Stimulated activated CD8-positive, alpha-beta memory T cell treated with anti-CD3 and anti-CD28 coated beads, Interleukin-12 subunit alpha, Interleukin-12 subunit beta, amount 100 ng/mL, for 1 hour (primary cell): Measurements from ENCODE around the gene MMP15.
"Not testable (repeated sequence)": the region's sequence is repeated elsewhere in the genome, so short reads cannot be mapped to it uniquely, and the experiment has no call there.

ENCODE experiments used
- DNase-seq: peaks from one replicate; pipeline ENCODE4 v3.0.0-alpha.2; 2020; ENCODE audit warnings: low read depth

MMP15 gene

GRCh38 chr16:58049232-58050185 is 24.0 kb downstream of the MMP15 start:
- DNase-seq: no peak

DNA sequence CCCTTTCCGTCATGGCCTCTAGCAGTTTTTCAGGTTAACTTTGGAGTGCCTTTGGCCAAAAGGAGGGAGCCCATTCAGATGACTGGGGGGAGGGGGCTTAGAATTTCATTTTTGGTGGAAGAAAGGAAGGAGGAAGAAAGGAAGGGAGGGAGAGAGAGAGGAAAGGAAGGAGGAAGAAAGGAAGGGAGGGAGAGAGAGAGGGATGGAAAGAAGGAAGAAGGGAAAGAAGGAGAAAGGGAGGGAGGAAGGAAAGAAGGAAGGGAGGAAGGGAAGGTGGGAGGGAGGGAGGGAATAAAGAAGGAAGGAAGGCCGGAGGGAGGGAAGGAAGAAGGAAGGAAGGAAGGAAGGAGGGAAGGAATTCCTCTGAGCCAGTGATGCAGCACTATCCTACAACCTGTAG is 25.7 kb downstream of the MMP15 start:
- DNase-seq: no peak

DNA sequence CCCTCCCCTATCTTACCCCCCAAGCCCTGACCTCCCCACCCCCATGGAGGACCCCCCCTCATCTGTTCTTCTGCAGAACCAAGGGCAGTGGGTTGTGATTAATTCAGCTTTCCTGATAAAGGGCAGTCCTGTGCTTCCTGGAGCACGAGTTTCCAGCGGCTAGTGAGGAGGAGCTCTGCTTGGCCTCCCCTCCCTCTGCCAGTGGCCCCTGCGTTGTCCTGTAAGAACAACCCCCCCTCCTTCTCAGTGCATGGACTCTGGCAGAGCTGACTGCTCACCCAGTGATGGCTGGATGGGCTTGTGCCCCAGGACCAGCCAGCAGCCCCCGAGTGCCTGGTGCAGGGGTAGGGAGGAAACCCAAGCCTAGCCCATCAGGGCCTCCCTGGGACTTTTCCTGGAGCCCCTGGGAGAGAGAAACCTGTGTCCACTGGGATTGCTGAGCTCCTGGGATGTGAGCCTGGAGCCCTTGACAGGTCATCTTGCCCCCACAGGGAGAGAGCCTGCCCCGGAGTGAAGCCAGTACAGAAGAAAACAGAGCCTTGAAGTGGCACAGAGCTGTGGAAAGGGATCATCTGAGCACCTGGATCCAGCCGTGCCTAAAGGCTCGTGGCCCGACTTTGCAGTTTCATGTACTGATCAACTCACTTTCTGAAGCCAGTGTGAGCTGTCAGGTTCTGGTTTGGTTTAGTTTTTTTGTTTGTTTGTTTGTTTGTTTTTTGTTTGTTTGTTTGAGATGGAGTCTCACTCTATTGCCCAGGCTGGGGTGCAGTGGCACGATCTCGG is 26.5 kb downstream of the MMP15 start:
- no peak for DNase-seq

- DNase-seq: no peak
Observed at GRCh38 chr16:58053682-58054005, 28.1 kb downstream of the MMP15 start.

DNA sequence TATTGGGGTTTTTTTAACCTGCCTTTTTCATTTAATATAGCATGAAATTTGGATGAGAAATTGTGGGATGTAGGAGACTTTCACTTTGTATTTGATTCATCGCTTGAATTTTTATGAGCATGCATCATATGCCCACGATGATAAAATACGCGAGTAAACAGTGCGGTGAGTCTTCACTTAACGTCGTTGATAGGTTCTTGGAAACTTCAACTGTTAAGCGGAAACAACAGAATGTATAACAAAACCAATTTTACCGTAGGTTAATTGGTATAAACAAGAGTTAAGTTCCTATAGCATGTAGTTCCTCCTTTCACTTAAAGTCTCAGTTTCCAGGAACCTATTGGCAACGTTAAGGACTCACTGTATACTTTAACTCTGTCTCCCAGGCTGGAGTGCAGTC is 28.7 kb downstream of the MMP15 start:
- no peak for DNase-seq

DNA sequence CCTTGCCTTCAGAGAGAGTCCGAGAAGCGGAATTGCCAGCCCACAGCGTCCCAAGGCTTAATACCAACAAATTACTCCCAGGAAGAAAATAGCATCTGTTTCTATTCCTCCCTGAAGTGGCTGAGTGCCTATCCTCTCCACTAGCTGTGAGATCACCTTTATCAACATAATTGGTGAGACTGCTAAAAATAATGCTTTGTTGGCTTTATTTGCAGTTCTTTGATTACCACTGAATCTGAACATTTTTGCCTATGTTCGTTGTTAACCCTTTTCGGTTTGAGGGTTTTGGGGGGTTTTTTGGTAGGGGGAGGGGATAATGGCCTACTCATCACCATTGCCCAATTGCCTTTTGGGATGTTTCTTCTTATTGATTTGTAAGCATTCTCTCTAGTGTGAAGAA is 31.0 kb downstream of the MMP15 start:
- DNase-seq: no peak

- no peak for DNase-seq
Observed at GRCh38 chr16:58057121-58057520, 31.6 kb downstream of the MMP15 start.

GRCh38 chr16:58057784-58058183 is 32.2 kb downstream of the MMP15 start:
- DNase-seq: no peak

DNA sequence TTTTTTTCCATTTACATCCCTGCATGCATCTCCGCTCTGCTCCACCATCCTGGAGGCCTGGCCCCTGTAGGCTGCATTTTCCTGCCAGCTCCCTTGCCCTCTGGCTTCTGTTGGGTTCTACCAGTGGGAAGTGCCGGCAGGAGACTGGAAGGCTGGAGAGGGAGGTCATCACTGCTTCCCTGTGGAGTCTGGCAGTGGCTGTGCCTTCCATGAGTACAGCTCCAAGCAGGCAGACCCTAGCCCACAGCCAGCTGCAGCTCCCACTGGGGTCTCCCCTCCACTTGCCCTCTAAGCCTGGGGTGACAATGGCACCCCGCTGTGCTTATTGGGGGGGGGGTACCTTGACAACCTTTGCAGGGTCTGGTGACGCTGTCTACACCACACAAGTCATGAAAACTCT is 37.3 kb downstream of the MMP15 start:
- DNase-seq: no peak

DNA sequence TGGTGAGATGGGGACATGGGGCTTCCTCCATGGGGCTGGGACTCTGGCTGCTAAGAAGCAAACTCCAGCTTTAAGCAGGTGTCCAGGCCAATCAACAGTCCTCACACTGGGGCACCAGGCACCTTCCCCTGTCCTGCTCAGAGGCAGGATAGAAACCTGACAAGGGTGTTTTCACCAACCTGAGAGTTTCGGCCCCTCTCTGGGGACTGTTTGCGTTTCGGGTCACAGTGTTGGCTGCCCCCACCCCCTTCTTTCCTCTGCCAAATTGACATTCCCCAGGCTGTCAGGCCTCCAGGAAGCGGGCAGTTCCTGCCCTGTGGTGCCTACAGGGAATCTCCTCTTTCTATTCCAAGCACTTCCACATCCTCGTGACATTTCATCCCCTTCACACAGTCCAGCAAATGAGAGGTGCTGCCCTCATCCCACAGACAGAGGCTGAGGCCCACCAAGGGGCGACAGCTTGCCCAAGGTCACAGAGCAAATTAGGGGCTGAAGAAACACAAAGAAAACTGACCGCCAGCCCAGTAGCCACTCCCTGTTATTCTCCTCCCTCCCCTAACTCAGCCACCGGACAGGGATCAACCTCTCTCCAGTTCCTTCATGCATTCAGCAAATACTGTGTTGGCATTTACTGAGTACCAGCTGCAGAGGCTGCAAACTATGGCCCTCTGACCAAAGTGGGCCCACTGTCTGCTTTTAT is 38.0 kb downstream of the MMP15 start:
- no peak for DNase-seq

- no peak for DNase-seq
Observed at GRCh38 chr16:58070585-58070984, 45.0 kb downstream of the MMP15 start.

DNA sequence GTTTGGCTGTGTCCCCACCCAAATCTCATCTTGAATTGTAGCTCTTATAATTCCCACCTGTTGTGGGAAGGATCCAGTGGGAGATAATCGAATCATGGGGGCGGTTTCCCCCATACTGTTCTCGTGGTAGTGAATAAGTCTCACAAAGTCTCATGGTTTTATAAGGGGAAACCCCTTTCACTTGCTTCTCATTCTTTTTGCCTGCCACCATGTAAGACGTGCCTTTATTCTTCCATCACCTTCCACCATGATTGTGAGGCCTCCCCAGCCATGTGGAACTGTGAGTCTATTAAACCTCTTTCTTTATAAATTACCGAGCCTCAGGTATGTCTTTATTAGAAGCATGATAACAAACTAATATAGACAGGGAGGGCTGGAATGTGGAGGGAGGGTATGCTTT is 46.6 kb downstream of the MMP15 start:
- DNase-seq: not testable (repeated sequence)

GRCh38 chr16:58073086-58073485 is 47.5 kb downstream of the MMP15 start:
- DNase-seq: not testable (repeated sequence)

GRCh38 chr16:58074657-58075056 is 49.1 kb downstream of the MMP15 start:
- no peak for DNase-seq

DNA sequence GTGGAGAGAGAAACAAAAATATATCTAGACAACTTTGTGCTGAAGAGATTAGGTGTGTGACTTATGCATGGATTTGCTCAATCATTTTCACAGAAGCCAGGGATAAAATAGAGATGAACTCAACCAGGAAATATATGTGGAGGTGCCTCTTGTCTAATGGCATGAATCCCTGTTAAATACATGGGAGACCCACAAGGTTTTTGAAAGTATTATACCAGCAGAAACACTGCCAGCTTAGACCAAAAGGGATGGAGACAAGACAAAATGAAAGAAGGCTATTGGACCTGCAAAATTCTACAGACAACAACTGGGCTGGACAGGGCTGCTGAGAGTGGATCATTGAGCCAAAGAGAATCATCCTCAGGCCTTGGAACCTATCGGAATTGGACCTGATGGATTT is 51.0 kb downstream of the MMP15 start:
- no peak for DNase-seq

DNA sequence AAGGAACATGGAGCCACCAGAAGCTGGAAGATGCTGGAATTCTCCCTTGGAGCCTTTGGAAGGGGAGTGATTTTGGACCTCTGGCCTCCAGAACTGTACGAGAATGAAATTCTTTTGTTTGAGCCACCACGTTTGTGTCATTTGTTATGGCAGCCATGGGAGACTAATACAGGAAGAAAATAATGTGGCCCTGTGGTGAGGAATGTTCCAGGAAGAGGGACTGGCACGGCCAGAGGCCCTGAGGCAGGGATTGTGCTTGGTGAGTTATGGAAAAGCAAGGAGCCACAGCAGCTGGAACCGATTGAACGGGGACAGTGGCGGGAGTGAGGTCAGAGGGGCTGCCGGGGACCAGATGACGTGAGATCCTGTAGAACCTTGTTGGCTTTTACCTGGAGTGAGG is 52.2 kb downstream of the MMP15 start:
- DNase-seq: no peak

- not testable (repeated sequence) for DNase-seq
Observed at GRCh38 chr16:58080657-58081056, 55.1 kb downstream of the MMP15 start.

GRCh38 chr16:58082381-58082780 is 56.8 kb downstream of the MMP15 start:
- no peak for DNase-seq

- no peak for DNase-seq
Observed at GRCh38 chr16:58084635-58085034, 59.1 kb downstream of the MMP15 start.

- no peak for DNase-seq
Observed at GRCh38 chr16:58085171-58085570, 59.6 kb downstream of the MMP15 start.

DNA sequence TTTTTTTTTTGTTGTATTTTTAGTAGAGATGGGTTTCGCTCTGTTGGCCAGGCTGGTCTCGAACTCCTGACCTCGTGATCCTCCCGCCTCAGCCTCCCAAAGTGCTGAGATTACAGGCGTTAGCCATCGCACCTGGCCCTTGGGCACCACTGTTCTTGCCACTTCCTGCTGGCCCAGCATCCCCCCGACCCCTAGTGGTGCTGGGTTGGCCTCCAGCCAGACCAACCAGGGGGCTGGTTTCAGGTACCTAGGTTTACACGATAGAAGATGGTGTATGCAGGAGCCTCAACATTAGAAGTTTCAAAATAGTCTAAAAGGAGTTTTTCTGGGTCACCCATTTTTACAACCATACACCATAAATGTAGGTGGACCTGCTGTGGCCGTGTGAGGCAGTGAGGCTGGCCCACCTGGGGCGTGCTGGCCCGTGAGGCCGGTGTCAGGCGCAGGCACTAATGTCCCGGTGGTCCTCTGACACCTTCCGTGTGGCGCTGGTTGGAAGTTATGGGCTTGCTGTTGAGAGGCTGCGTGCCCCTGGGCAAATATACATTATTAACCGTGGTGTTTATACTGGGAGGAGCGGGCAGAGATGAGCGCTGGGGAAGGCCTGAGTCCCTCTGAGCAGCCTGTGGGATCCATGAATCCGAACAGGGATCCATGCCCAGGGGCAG is 60.2 kb downstream of the MMP15 start:
- no peak for DNase-seq
